B cell (primary cell): ENCODE results near the gene AGTR1. TPM values are rescaled to one million over a fixed set of nuclear protein-coding genes. Genes with fewer than 3 reads are reported as not detected.

Source experiments
- ATAC-seq: fragments of 200-7000 bp; cut with Tn5 transposase; one replicate; pipeline ENCODE4 v1.10.0; 2021; ENCODE audit warnings: low read depth, mild to moderate bottlenecking, moderate number of reproducible peaks, moderate library complexity
- CTCF ChIA-PET: fragments of 350-600 bp; sonication (Branson Sonifier 250); formaldehyde crosslinking; loops from one replicate; lab custom pipeline; 2021; ENCODE audit warnings: antibody characterized with exemption, inconsistent platforms; lab: Charles Lee
- POLR2A ChIA-PET: fragments of 350-600 bp; sonication (Branson Sonifier 250); formaldehyde crosslinking; loops from one replicate; lab custom pipeline; 2021; ENCODE audit warnings: antibody characterized with exemption; lab: Charles Lee
- DNase-seq: peaks from one replicate; pipeline ENCODE4 v3.0.0; 2013
- H2AFZ ChIP-seq: 2 replicates; pipeline ENCODE4 v1.6.1; 2012; ENCODE audit warnings: mild to moderate bottlenecking, low read depth, low read length; ENCODE audit not compliant: insufficient read depth, poor library complexity, severe bottlenecking
- H3K27ac ChIP-seq, 2 donors: 1 replicate in 1 of 2; 2 replicates in 1 of 2; pipeline ENCODE4 v1.5.1; 2012 to 2013; ENCODE audit warnings: low read length in 2 of 2, mild to moderate bottlenecking in 2 of 2, moderate library complexity in 1 of 2
- H3K27me3 ChIP-seq, 4 experiments: fragments of 200-600 bp in 1 of 4; sonication (generic) in 1 of 4; replicated peaks in 1 of 4; 1 replicate in 2 of 4; 2 replicates in 2 of 4; pipeline versions ENCODE4 v1.6.1 to v1.7.0; 2013 to 2016; ENCODE audit warnings: low read length in 3 of 4, mild to moderate bottlenecking in 2 of 4, mixed read lengths in 1 of 4, moderate library complexity in 1 of 4; ENCODE audit not compliant: insufficient read depth in 4 of 4, control insufficient read depth in 3 of 4; ENCODE audit errors: control extremely low read depth in 1 of 4
- H3K36me3 ChIP-seq, 2 experiments: replicated peaks in 1 of 2; 1 replicate in 1 of 2; 2 replicates in 1 of 2; pipeline versions ENCODE4 v1.6.1 to v1.7.1; 2013; ENCODE audit warnings: low read length in 1 of 2; ENCODE audit not compliant: insufficient read depth in 2 of 2, control insufficient read depth in 1 of 2; ENCODE audit errors: control extremely low read depth in 1 of 2, extremely low read depth in 1 of 2
- H3K4me1 ChIP-seq, 2 donors: fragments of 200-600 bp in 1 of 2; sonication (generic) in 1 of 2; 1 replicate in 1 of 2; 2 replicates in 1 of 2; pipeline versions ENCODE4 v1.5.1 to v1.6.1; 2013 to 2017; ENCODE audit warnings: low read length in 2 of 2; ENCODE audit not compliant: control insufficient read depth in 2 of 2, insufficient read depth in 2 of 2
- H3K4me2 ChIP-seq: replicated peaks from 2 replicates; pipeline ENCODE3; 2012; ENCODE audit warnings: mild to moderate bottlenecking, low read depth, low read length; ENCODE audit not compliant: poor library complexity, severe bottlenecking
- H3K4me3 ChIP-seq, 5 experiments: fragments of 200-600 bp in 1 of 5; sonication (generic) in 1 of 5; 1 replicate in 3 of 5; 2 replicates in 2 of 5; pipeline versions ENCODE4 v1.5.1 to v1.7.0; 2011 to 2016; ENCODE audit warnings: low read length in 4 of 5, mild to moderate bottlenecking in 4 of 5, low read depth in 2 of 5, control low read depth in 1 of 5, moderate library complexity in 1 of 5; ENCODE audit not compliant: insufficient read depth in 1 of 5; ENCODE audit errors: control extremely low read depth in 1 of 5, extremely low read depth in 1 of 5
- H3K79me2 ChIP-seq: fragments of 200-600 bp; sonication (generic); one replicate; pipeline ENCODE4 v1.6.0; 2016; ENCODE audit warnings: low read length; ENCODE audit not compliant: control insufficient read depth, insufficient read depth
- H3K9ac ChIP-seq: fragments of 200-600 bp; sonication (generic); 2 replicates; pipeline ENCODE4 v1.6.1; 2017; ENCODE audit warnings: mild to moderate bottlenecking, low read length, moderate library complexity
- H3K9me3 ChIP-seq, 3 donors: one replicate each; pipeline versions ENCODE4 v1.6.1 to v1.7.1; 2013; ENCODE audit warnings: low read length in 2 of 3; ENCODE audit not compliant: control insufficient read depth in 2 of 3, insufficient read depth in 1 of 3; ENCODE audit errors: control extremely low read depth in 1 of 3
- H4K20me1 ChIP-seq: 2 replicates; pipeline ENCODE4 v1.6.0; 2012; ENCODE audit warnings: mild to moderate bottlenecking, low read length; ENCODE audit not compliant: insufficient read depth, control insufficient read depth, poor library complexity, severe bottlenecking
- H3K27ac Mint-ChIP-seq: one replicate; pipeline ENCODE4 v1.8.0; 2021; ENCODE audit warnings: mixed read lengths
- H3K27me3 Mint-ChIP-seq: one replicate; pipeline ENCODE4 v1.8.0; 2021; ENCODE audit warnings: mixed read lengths
- H3K4me1 Mint-ChIP-seq: one replicate; pipeline ENCODE4 v1.8.0; 2021; ENCODE audit warnings: mixed read lengths
- H3K4me3 Mint-ChIP-seq: one replicate; pipeline ENCODE4 v1.8.0; 2021; ENCODE audit warnings: mixed read lengths
- H3K9me3 Mint-ChIP-seq: one replicate; pipeline ENCODE4 v1.8.0; 2022; ENCODE audit warnings: mixed read lengths; ENCODE audit not compliant: insufficient read depth
- EZH2 ChIP-seq: IDR thresholded peaks from 2 replicates; pipeline ENCODE4 v1.6.1; 2012; ENCODE audit warnings: borderline replicate concordance, low read depth, mild to moderate bottlenecking, moderate library complexity, low read length; ENCODE audit not compliant: insufficient read depth, poor library complexity, severe bottlenecking
- WGBS: methylation state at CpG from one replicate; pipeline ENCODE4 v1.1.5; 2013; ENCODE audit warnings: missing lambda C conversion rate; ENCODE audit not compliant: insufficient coverage; 5-methylcytosine and 5-hydroxymethylcytosine counted together
- intact Hi-C: fragments of 100-400 bp; cut with micrococcal nuclease; formaldehyde crosslinking; loops from one replicate; pipeline ENCODE4 v1.10.0; 2022
- polyA minus RNA-seq: library from RNA; depleted of rRNA, polyadenylated mRNA; stranded (reverse); fragments of >200 nt; gene quantifications from 2 replicates; pipeline ENCODE4 v1.2.3, GENCODE V29; 2012
- polyA plus RNA-seq: library from polyadenylated mRNA; depleted of rRNA; stranded (reverse); fragments of >200 nt; gene quantifications from 2 replicates; pipeline ENCODE4 v1.2.3, GENCODE V29; 2012
- total RNA-seq, 2 donors: library from RNA; stranded (reverse); fragments of 120-200 nt in 1 of 2; gene quantifications; 1 replicate in 1 of 2; 2 replicates in 1 of 2; pipeline versions ENCODE4 v1.2.3 to v1.2.4, GENCODE V29; 2013 to 2022
- TF ChIP-seq, protein P1 (sequence below): fragments of 200-600 bp; IDR thresholded peaks from one replicate; pipeline ENCODE4 v1.8.0; 2022; ENCODE audit warnings: antibody characterized with exemption, mild to moderate bottlenecking

The AGTR1 gene
- total RNA-seq = not detected in 2 replicates
- total RNA-seq (2013) = 0.68 TPM
- not detected in 2 replicates for polyA plus RNA-seq
- not detected in 2 replicates for polyA minus RNA-seq

DNA sequence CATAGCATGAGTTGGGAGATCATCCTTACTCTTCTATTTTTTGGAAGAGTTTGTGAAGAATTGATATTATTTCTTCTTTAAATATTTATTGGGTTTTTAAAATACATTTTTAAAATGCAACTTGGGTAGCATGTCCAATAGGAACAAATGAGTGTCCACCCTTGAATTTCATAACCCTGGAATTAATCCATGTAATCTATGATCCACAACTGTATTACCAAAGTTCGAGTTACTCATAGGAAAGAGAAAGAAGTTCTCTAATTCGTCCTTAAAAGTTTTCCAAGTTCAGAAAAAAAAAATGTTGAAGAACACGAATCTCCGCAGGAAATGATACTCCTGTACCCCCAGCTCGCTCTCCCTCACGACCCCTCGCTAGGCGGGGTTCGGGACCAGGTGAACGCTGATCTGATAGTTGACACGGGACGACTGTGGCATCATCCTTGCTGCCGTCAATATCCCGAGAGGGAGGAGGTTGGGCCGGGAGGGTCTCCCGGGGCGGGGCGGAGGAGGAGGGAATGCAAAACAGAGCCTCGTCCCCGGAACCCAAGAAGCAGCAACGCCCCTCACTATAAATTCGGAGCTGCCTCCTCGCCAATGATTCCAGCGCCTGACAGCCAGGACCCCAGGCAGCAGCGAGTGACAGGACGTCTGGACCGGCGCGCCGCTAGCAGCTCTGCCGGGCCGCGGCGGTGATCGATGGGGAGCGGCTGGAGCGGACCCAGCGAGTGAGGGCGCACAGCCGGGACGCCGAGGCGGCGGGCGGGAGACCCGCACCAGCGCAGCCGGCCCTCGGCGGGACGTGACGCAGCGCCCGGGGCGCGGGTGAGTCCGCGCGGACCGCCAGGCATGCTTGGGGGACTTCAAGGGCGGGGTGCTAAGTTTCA, at the start of gene AGTR1:
TSS of gene AGTR1 (plus strand) at position 598 of the 884 bp plus-strand sequence. CDS start 43,133 bp downstream, outside the sequence.
- Histone ChIP-seq H3K9ac (no peak within 1 kb of the TSS), H3K27ac (no peak within 1 kb of the TSS), H3K4me1 (no peaks in the 10 kb centered on the region), H3K9me3 (no peaks in the 10 kb centered on the region), H3K27me3 (peaks cover 0 to 4% (median 1%) of the 10 kb centered on the region in 4 experiments), H3K79me2 (no peaks in the 10 kb centered on the region), H3K4me3 (no peak within 1 kb of the TSS), H4K20me1 (no peaks in the 10 kb centered on the region), H2AFZ (no peak within 1 kb of the TSS), H3K36me3 (no peaks in the 10 kb centered on the region), H3K4me2 (no peak within 1 kb of the TSS)
- ATAC-seq = no peak
- CTCF ChIA-PET = no interaction called here
- POLR2A ChIA-PET = no interaction called here
- no peak for DNase-seq
- no peaks in the 10 kb centered on the region for H3K4me1 Mint-ChIP-seq
- no peaks in the 10 kb centered on the region for H3K9me3 Mint-ChIP-seq
- H3K4me3 Mint-ChIP-seq = no peak within 1 kb of the TSS
- 10% methylated on average over 52 of the region's 61 CpGs for WGBS
- intact Hi-C loops = no loop called here
- no peak within 1 kb of the TSS for H3K27ac Mint-ChIP-seq
- peaks cover 32% of the 10 kb centered on the region for H3K27me3 Mint-ChIP-seq
- TF ChIP-seq, protein P1, sequence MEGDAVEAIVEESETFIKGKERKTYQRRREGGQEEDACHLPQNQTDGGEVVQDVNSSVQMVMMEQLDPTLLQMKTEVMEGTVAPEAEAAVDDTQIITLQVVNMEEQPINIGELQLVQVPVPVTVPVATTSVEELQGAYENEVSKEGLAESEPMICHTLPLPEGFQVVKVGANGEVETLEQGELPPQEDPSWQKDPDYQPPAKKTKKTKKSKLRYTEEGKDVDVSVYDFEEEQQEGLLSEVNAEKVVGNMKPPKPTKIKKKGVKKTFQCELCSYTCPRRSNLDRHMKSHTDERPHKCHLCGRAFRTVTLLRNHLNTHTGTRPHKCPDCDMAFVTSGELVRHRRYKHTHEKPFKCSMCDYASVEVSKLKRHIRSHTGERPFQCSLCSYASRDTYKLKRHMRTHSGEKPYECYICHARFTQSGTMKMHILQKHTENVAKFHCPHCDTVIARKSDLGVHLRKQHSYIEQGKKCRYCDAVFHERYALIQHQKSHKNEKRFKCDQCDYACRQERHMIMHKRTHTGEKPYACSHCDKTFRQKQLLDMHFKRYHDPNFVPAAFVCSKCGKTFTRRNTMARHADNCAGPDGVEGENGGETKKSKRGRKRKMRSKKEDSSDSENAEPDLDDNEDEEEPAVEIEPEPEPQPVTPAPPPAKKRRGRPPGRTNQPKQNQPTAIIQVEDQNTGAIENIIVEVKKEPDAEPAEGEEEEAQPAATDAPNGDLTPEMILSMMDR = no peak
- no peak for TF ChIP-seq EZH2

DNA sequence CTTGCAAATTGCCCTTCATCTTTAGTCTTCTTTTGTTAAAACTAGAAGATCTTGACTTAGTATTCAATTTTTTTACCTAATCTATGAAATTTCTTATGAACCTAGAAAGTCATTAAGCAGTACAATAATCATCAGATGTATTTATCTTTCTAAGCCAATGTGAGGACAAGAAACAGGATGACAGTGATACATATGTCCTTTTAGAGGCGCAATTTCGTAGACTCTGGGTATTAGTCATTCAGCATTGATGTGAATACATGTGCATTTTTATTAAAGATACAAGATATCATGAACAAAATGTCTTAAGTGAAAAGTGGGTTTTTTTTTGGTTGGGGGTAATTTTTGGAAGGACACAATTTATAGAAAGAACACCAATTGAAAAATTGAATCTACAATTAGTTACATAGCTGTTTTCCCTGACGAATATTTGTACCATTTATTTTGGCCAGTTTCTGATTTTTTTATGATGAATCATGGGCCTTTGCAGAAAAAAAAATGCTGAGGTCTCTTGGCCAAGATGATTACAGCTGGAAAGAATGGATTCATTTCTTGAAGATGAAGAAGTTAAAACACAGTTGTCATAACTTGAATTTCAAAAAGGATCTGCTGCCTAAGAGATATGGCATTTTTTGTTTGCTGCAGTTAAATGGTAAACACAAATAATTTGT, 48.9 kb upstream of the AGTR1 start:
- Mint-ChIP-seq H3K27me3 (no peaks in the 10 kb centered on the region), H3K9me3 (no peaks in the 10 kb centered on the region), H3K4me1 (no peaks in the 10 kb centered on the region), H3K27ac (no peak overlapping the region), H3K4me3 (no peak overlapping the region)
- no peak for ATAC-seq
- no peak for DNase-seq
- ChIA-PET CTCF (no interaction called here), POLR2A (no interaction called here)
- H3K79me2 ChIP-seq = no peaks in the 10 kb centered on the region
- WGBS = no CpG with 5 or more reads among the region's 3 CpGs
- H3K4me1 ChIP-seq = no peaks in the 10 kb centered on the region
- H3K9me3 ChIP-seq = no peaks in the 10 kb centered on the region
- no peak overlapping the region for H3K9ac ChIP-seq
- no peak overlapping the region for H3K4me3 ChIP-seq
- no peaks in the 10 kb centered on the region for H3K36me3 ChIP-seq
- H2AFZ ChIP-seq = no peak overlapping the region
- no peak for TF ChIP-seq EZH2
- TF ChIP-seq, protein P1 = no peak
- no peaks in the 10 kb centered on the region for H3K27me3 ChIP-seq
- H3K4me2 ChIP-seq = no peak overlapping the region
- H4K20me1 ChIP-seq = no peaks in the 10 kb centered on the region
- intact Hi-C loops = no loop called here
- H3K27ac ChIP-seq = no peak overlapping the region
